ENCODE measurements around the gene RAMP3.
"Not testable (repeated sequence)": the region's sequence is repeated elsewhere in the genome, so short reads cannot be mapped to it uniquely, and the experiment has no call there.

Gene RAMP3, protein sequence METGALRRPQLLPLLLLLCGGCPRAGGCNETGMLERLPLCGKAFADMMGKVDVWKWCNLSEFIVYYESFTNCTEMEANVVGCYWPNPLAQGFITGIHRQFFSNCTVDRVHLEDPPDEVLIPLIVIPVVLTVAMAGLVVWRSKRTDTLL

DNA sequence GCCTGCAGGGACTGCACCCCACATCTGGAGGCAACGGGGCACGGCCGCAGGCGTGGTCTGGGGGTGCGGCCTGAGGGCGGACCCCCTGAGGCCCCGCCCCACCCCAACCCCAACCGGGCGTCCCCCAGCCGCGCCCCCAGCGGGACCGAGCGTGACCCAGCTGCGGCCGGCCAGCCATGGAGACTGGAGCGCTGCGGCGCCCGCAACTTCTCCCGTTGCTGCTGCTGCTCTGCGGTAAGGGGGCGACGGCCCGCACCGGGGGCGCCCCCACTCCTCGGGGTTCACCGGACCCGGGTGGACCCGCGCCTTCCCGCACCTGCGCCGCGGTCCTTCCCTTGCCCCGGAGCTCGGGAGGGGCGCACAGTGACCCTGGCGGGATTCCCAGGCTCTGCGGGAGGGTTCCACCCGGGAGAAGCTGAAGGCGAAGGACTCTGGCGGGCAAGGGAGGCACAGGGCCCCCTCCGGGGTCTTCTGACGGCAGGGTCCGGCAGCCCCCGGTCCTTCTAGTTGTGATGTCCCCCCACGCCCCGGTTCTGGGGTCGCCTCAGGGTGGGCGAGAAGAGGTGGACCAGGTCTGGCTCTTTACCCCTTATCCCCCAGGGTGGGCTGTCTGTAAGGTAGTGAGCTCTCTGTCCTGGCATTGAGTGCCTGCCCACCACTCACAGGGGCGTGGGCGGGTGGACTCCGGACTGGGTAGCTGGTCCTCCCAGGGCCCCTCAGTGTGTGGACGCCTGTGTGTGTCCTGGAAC, at the start of gene RAMP3:
RAMP3 (plus strand) TSS at position 139 of the 749 bp plus-strand sequence; CDS start at position 177, 38 bp downstream.
- DNase-seq, result no peak

DNA sequence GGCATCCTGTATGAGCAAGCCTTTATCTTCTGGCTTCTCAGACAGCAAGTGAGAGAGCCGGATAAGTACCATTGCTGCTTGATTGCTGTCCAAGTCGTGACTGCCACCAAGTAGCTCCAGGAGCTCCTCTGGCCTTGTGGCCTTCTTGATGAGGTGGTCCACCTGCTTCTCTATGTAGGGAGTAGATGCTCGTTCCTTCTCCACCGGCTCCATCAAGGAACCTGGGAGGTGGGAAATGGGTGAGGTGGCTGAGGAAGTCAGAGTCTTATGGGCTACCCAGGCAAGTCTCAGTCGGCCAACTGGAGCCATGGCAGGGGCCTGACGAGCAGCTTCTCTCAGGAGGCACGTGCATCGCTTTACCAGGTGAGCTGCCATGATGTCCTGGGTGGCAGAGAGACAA, 48.7 kb upstream of the RAMP3 start:
- DNase-seq, result no peak

DNA sequence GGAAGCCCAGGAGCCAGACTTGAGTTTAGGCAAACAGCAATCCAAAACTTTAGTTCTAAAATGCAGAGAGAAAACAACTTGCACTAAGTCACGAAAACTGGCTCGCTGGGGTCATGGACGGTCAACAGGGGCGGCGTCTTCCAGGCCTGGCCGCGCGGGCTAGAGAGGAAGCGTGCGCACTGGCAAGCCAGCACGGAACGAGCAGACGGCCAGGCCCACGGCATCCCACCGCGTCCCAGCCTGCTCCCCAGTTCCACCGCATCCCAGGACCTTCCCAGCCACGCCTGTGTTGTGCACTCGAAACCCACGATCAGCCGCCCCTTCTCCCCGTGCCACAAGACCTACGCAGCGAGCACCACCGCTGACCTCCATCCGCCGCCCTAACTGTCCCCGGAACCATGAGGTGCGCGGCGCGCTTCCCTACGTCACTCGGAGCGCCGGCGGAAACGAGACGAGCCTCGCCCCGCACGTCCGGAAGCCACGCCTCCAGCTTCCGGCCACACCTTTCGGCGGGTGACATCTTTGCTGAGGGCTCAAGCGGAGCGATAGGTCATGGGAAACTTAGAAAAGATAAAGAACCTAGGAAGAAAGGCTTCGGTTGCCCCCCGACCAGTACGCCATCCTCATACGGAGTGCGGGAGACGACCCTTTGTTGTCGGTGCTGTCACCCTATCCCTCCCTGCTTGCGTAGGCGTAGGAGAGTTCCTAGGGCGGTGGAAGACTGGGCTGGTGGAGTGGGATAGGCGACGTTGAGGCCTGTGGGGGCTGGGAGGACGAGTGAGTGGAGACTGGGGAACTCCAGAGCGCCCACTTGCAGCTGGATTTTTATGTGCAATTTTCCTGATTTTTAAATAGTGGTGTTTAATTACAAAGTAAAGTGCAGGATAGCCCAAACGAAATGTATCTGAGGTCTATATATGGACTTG, 46.0 kb upstream of the RAMP3 start, which contains the start of gene TBRG4:
TBRG4 (minus strand) TSS at position 400 of the 926 bp plus-strand sequence. CDS start 2,460 bp downstream, outside the sequence.
- DNase-seq, result peak; percentile 92 to 93

DNA sequence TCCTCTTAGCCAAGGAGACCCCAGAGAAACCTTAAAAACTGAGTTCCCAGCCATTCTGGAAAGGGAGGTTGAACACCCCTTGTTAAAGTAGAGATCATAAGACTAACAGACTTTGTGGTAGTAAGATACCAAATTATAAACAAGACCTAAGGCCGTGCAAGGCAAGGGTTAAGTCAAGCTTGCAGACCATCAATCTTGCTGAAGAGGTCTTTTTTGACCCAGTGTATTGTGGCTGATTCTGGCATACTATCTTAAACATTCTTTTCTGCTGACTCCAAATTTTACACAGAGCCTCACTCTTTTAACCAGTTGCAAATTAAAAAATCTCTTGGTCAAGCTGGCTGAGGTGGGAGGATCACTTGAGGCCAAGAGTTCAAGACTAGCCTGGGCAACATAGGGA, 44.9 kb upstream of the RAMP3 start:
- DNase-seq, result no peak

DNA sequence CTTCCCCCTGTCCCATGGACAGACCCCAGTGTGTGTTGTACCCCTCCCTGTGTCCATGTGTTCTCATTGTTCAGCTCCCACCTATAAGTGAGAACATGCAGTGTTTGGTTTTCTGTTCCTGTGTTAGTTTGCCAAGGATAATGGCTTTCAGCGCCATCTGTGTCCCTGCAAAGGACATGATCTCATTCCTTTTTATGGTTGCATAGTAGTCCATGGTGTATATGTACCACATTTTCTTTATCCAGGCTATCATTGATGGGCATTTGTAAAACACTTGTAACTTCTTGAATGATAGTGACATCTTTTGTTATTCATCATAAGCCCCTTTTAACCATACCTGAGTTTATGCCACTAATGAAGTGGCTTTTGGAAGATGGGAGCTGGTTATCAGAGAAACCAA, 43.3 kb upstream of the RAMP3 start:
- DNase-seq, result not testable (repeated sequence)

DNA sequence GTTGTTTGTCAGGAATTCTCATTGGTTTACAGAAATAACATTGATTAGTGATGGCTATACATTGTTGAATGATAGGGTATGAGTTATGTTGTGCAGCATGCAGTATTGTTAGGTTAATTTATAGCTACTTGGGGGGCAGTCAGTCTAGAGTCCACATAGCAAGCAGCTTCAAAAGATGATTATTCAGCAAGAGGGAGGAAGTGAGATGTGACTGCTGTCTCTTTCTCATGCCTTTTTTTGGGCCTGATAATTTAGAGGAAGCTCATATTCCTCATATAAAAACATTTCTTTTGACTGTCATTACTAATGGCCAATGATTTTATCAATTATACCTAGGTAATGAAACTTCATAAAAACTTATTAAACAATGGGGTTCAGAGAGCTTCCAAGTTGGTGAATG, 42.7 kb upstream of the RAMP3 start:
- no peak for DNase-seq

DNA sequence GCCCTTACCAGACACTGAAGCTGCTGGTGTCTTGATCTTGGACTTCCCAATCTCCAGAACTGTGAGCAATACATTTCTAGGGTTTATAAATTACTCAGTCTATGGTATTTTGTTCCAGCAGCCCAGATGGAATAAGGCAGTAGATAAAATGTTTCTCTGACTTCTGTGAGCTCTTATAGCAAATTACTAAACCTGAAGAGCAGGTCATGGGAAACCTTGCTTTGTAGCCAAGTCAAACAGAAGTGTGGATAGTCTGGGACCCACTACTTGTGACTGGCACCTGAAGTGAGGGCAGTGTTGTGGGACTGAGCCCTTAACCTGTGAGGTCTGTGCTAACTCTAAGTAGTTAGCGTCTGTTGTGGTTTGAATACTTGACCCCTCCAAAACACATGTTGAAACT, 41.5 kb upstream of the RAMP3 start:
- DNase-seq, result no peak

DNA sequence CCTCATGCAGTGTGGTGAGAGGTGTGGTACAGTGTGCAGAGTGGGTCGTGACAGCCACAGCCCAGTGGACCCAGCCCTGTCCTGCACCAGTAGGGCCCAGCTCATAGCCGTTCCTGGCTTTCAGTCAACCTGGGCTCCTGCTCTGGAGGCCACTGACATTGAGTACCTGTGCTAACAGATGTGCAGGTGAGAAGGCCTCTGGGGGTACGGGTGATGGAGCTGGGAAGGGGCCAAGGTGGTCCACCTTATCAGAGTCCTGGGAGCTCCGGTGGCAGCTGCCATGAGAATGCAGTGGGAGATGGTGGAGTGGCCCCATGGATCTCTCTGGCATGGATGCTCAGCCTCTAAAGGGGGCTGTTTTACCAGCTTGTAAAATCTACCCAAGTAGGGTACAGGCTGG, 40.0 kb upstream of the RAMP3 start:
- no peak for DNase-seq

DNA sequence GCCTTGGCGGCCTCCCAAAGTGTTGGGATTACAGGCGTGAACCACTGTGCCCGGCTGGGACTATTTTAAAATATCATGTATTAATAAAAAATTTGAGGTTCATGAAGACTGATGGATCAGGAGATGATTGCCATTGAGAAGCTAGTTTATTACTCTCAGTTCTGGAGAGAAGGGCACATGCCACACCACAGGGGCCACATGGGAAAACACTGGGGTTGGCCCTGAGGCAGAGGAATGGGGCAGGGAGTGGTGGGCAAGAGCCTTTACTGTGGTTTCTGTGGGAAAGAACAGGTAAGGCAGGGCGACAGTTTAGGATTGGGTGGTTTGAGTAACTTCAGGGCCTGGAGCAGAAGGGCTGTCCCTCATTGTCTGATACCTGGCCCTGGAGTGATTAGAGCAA, 39.3 kb upstream of the RAMP3 start:
- no peak for DNase-seq

DNA sequence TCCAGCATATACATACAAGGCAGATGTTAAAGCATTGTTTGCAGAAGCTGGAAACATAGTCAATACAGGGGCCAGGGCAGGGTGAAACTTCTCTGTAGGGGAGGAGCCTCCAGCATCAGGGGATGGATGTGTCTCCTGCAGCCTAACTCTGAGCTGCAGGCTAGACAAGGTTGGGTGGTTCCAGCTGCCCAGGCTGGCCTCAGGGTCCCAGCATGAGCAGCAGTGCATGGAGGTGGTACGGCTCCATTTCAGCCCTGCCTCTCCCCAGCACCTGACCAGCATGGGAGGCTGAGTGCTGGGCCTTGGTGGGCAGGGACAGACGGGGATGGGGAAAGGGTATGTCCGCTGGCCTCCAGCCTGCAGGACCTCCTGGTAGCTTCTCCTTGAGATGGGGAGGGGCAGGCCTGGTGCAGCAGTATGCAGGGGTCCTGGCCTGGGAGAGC, 38.7 kb upstream of the RAMP3 start:
- DNase-seq, result no peak

DNA sequence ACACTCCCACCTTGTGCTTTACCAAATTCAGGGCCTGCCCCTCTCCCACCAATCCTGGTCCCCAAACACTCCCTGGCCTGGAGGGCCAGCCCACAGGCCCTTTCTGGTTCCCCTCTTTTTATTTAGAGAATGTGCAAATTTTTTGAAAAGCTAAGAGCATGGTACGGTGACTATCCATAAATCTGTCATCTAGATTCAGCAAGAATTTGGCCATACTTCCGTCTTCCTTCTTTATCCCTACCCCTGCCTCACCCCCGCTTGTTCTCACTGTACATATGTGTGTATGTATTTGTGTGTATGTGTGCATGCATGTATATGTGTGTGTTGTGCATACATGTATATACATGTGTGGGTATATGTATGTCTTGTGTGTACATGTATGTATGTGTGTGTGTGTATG, 38.0 kb upstream of the RAMP3 start:
- DNase-seq, result no peak

DNA sequence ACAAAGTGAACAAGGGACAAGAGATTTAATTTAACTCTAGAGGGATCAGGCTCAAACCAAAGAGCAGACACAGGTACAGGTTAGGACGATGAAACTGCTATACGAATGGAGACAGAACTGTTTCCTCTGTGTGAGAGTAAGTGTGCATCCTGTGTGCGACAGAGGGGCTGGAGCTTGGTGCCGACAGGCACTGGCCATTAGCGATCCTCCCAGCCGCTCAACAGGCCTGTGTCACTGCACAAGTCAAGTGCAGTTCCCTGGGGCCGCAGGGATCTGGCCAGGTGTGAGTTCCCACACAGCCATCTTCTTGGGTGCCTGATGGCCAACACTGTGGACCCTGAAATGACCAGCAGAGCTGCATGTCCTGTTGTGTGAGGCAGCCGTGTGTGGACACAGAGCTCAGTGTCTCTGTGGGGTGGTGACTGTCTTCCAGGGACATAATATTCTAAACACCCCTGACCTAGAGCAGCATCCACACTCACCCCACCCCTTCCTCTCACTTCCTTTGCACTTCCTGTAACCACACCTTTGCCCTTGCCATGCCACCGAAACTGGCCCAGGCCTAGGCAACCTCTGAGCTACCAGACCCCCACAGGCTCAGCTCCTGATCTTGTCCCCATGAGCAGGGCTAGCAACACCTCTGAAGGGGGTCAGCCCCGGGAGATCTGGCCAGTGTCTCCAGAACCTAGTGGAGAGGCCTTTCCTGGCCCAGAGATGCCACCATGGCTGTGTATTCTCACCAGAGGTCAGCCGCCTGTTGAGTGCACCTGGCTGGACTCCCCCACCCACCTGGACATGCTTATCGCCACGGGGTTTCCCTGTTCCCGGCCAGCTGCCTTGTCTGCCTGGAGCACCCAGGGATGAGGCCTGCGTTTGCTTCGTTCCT, 34.4 kb upstream of the RAMP3 start:
- no peak for DNase-seq

DNA sequence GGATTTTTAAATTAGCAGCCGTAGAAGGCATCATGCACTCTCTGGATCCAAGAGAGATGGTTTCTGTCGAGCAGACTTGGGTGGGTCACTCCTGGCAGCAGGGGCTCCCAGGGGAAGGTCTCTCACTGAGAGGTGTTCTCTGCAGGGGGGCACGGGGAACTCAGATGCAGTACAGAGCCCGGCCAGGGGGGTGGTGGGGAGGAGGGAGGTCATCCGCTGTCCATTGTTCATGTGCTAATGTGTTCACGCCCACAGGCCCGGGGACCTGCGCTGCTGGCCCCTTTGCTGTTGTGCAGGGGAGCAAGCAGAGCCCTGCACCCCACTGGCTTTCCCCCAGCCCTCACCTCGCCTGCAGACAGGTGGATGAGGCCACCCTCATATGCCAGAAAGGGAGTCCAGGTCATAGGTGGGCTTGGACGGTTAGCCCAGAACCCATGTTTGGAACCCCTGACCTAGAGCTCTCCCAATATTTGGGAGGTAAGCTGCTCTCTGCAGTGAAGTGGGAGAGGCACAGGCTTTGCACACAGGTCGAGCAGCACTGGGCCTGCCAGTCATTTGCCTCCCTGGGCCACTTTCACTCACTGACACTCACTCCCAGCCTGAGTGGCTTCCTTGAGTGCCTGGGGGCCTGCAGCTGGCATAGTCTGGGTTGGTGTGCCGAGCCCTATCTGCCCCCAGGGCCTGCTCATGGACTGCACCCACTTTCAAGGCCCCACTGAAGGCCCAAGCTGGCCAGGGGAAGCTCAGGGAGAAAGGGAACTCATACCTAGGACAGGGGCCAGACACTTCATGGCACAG, 33.5 kb upstream of the RAMP3 start:
- no peak for DNase-seq

DNA sequence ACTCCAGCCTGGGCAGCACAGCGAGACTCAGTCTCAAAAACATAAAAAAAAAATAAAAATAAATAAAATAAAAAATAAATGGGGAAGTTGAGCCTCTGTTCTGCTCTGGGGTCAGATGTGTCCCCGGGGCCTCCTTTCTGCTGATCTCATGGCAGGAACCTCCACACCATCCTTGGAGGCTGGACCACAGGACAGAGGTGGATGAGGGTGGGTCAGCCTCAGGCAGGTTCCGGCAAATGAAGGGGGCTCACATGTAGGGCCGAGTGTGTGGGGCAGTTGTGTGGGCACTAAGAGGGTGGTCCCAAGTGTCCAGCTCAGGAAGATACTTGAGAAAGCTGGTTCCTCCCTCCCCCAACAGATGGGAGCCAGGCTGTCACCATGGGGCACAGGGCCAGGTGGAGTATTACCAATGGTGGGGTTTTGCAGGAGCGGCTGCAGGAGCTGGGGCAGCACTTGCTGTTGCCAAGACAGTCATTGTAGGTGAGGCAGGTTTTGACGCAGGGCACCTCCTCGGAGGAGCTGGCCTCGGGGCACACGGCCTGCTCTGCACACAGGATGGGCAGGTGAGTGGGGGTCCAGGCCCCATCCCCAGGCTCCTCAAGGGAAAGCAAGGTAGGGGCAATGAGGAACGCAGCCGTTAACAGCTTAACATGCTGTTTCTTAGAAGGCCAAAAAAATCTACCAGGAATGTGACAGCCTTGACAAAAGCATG, 32.2 kb upstream of the RAMP3 start:
- no peak for DNase-seq

DNA sequence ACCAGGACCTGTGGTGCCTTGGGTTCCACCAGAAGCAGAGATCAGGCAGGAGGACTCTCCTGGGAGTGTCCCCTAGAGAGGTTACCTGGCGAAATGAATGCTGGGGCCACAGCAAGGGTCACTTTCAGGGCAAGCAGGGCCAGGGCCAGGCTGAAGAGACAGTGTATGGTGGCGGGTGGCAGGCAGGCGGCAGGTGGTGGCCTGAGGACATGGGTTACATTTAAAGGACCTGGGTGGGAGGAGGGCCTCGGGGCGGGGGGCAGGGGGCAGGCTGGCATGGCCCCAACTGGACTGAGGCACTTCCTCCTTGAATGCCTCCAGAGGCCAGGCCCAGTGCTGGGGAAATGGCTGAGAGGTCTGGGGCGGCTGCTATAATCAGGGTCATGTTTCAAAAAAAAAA, 31.4 kb upstream of the RAMP3 start:
- no peak for DNase-seq

DNA sequence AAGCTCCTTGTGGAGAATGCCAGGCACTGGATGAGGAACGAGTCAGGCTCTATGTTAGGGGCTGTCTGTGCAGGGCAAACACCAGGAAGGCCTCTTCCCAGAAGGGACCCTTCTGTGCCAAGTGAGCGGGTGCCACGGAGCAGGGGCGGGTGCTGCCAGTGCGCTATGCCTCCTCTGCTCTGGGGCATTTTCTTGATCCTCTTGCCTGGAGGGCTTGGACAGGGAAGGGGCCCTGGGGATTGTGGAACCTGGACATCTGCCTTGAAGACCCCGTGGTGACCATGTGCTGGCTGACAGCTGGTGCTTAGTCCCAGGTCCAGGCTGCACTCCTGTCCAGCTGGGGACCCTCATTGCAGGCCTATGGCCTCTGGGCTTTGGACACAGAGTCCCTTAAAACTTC, 30.7 kb upstream of the RAMP3 start:
- DNase-seq, result no peak

DNA sequence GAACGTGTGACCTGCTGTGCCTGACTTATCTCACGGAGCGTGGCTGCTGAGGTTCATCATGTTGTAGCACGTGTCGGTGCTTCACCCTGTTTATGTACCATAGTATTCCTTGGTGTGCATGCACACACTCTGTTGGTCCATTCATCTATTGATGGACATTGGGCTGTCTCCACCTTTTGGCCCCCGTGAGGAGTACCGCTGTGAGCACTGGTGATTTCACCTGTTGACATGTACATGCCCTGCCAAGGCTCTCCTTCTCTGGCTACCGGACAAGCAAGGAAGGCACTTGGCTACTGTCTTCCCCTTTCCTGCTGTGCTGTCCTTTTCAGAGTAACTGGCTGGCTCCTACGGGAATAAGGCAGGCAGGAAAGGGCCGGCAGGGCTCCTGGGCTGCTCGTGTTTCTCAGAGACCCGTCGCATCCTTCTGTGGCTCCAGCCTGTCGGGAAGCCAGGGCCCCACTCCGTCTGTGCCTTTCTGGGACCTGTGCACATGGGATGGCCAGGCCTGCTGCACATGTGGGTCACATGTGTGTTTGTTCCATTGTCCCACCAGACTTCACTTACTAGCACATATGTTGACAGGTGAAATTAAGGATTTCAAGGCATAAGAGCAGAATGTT, 28.3 kb upstream of the RAMP3 start:
- DNase-seq, result no peak

DNA sequence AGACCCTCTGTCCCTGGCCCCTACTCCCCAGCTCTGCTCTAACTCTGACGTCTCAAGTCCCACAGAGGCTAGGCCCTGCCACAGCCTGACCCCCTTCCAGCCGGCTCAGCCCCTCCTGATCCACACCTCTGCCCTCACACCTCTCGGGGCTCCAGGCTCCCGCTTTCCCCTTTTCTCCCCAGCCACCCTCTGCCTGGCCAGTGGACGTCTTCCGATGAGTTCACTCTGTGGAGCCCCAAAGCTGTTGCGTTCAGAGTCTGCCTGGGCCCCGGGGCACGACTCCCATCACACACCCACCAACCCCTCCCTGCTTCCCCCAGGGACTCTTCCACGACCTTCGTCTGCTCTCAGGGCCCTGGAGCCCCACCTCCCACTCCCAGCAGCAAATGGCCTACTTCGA, 27.7 kb upstream of the RAMP3 start:
- DNase-seq, result no peak

DNA sequence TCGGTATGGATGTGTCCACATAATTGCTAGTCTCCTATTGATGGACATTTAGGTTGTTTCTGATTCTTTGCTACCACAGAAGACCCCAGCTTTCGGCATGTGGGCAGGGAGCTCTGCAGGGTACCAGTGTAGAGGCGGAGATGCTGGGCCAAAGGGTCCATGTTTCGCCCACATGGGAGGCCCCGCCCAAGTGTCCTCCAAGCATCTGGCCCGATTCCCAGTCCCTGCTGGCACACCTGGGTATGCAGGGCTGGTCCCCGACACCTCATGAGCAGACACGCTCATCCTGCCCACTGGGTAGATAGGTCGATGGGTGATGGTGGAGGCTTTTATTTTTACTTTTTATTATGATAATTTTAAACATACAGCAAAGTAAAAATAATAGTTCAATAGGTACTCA, 26.7 kb upstream of the RAMP3 start:
- no peak for DNase-seq

DNA sequence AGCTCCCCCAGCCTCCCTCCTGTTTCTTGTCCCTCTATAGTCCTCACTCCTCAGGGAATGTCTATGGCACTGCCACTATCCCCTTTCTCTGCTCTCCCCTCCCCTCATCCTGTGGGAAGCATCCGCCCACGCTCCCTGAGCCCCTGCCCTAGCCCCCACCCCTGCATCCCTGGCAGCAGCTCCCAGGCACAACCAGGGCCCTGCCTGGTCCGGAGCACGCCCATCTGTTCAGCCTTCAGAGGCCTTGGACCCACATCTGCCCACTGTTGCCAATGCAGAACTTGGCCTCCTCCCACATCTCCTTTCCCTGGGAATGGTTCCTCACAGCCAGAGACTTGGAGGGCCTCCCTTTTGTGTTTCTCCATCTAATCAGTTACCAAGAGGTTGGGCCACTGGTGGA, 25.7 kb upstream of the RAMP3 start:
- no peak for DNase-seq
